ENCODE data around the gene CSRNP3.

DNA sequence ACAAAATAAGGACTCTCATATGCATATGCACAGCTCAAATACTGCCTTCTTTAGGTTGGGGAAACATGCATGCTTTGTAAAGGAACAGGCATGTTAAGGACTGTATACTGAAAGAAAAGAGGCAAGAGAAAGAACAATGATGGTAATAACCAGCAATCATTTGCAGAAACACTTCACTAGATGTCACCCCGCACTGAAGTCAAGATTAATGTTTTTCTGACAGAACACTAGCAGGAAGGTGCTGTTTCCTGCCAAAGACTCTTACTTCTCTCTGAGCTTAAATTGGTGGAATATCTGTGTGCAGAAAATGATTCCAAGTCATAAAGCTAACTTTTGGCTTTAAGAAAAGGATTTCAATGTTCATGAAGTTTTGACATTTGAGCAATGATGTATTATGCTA, 19.3 kb upstream of the CSRNP3 start:
- TF ChIP-seq EP300 (IDR thresholded peaks at IDR 0.05; ENCODE audit: low read depth) (no peak), POLR2A (IDR thresholded peaks at IDR 0.05) (no peak), POLR2AphosphoS5 (IDR thresholded peaks at IDR 0.05) (no peak)
- TF ChIP-seq, protein P1, sequence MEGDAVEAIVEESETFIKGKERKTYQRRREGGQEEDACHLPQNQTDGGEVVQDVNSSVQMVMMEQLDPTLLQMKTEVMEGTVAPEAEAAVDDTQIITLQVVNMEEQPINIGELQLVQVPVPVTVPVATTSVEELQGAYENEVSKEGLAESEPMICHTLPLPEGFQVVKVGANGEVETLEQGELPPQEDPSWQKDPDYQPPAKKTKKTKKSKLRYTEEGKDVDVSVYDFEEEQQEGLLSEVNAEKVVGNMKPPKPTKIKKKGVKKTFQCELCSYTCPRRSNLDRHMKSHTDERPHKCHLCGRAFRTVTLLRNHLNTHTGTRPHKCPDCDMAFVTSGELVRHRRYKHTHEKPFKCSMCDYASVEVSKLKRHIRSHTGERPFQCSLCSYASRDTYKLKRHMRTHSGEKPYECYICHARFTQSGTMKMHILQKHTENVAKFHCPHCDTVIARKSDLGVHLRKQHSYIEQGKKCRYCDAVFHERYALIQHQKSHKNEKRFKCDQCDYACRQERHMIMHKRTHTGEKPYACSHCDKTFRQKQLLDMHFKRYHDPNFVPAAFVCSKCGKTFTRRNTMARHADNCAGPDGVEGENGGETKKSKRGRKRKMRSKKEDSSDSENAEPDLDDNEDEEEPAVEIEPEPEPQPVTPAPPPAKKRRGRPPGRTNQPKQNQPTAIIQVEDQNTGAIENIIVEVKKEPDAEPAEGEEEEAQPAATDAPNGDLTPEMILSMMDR (IDR thresholded peaks at IDR 0.05) = no peak
